ENCODE measurements around the gene ITGA11. TPM values are rescaled to one million over a fixed set of nuclear protein-coding genes. Genes with fewer than 3 reads are reported as not detected.
"Not testable (repeated sequence)": the region's sequence is repeated elsewhere in the genome, so short reads cannot be mapped to it uniquely, and the experiment has no call there.

ITGA11 gene
- total and polyA plus RNA-seq, 2 donors (not counting 1 experiment from before 2014, with no cell fraction given) = 21.5 to 29.6 TPM

DNA sequence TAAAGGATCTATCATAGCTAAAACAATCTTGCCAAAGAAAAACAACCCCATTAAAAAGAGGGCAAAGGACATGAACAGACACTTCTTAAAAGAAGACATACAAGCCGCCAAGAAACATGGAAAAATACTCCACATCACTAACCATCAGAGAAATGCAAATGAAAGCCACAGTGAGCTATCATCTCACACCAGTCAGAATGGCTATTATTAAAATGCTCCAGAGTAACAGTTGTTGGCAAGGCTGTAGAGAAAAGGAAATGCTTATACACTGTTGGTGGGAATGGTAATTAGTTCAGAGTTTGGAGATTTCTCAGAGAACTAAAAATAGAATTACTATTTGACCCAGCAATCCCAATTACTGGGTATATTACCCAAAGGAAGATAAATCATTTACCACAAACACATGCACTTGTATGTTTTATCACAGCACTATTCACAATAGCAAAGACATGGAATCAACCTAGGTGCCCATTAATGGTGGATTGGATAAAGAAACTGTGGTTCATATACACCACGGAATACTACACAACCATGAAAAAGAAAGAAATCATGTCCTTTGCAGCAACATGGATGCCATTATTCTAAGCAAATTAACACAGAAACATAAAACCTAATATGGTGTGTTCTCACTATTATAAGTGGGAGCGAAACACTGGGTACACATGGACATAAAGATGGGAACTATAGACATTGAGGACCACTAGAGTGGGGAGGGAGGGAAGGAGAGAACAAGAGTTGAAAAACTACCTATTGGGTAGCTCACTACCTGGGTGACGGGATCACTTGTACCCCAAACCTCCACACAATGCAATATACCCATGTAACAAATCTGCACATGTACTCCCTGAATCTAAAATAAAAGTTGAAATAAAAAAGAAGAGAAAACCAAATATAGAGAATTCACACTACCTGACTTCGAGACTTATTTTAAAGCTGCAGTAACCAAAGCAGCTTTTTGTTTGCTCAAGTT, 32.6 kb downstream of the ITGA11 start:
- Histone ChIP-seq H4K20me1 (ENCODE audit: control insufficient read depth, extremely low read depth, insufficient read depth, low read length) (no peaks in the 10 kb centered on the region), H3K4me1 (ENCODE audit: control insufficient read depth, extremely low read depth, insufficient read depth, low read length) (no peaks in the 10 kb centered on the region), H3K36me3 (ENCODE audit: control insufficient read depth, insufficient read depth, low read length) (no peaks in the 10 kb centered on the region), H2AFZ (ENCODE audit: low read length) (no peak overlapping the region), H3K9me3 (ENCODE audit: control insufficient read depth, insufficient read depth, low read depth, low read length) (no peaks in the 10 kb centered on the region), H3K9ac (ENCODE audit: insufficient read depth, low read length) (no peak overlapping the region), H3K79me2 (ENCODE audit: control insufficient read depth, insufficient read depth, low read length) (no peaks in the 10 kb centered on the region), H3K4me3 (replicated peaks in 1 of 4; ENCODE audit: control extremely low read depth in 1 of 4, insufficient read depth in 1 of 4, low read depth in 3 of 4, low read length in 4 of 4) (no peak overlapping the region), H3K27ac (ENCODE audit: insufficient read depth, low read length) (no peak overlapping the region), H3K4me2 (ENCODE audit: extremely low read depth, insufficient read depth, low read length) (no peak overlapping the region), H3K27me3 (ENCODE audit: control insufficient read depth, insufficient read depth, low read length) (no peaks in the 10 kb centered on the region)
- DNase-seq (ENCODE audit: low read depth in 2 of 2) = peak in 1 of 2 donors; percentile 49
- TF ChIP-seq CTCF (conservative IDR thresholded peaks at IDR 0.05 in 1 of 2, IDR thresholded peaks at IDR 0.05 in 1 of 2; ENCODE audit: low read depth in 1 of 2, low read length in 2 of 2) (no peak), EZH2 (IDR thresholded peaks at IDR 0.05; ENCODE audit: low read length, missing control alignments) (no peak)

DNA sequence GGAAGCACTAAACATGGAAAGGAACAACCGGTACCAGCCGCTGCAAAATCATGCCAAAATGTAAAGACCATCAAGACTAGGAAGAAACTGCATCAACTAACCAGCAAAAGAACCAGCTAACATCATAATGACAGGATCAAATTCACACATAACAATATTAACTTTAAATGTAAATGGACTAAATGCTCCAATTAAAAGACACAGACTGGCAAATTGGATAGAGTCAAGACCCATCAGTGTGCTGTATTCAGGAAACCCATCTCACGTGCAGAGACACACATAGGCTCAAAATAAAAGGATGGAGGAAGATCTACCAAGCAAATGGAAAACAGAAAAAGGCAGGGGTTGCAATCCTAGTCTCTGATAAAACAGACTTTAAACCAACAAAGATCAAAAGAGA, 34.0 kb downstream of the ITGA11 start:
- not testable (repeated sequence) for H3K4me2 ChIP-seq (ENCODE audit: extremely low read depth, insufficient read depth, low read length); H3K4me1 ChIP-seq (ENCODE audit: control insufficient read depth, extremely low read depth, insufficient read depth, low read length); H3K4me3 ChIP-seq (replicated peaks in 1 of 4; ENCODE audit: control extremely low read depth in 1 of 4, insufficient read depth in 1 of 4, low read depth in 3 of 4, low read length in 4 of 4); H2AFZ ChIP-seq (ENCODE audit: low read length); H3K9ac ChIP-seq (ENCODE audit: insufficient read depth, low read length); H4K20me1 ChIP-seq (ENCODE audit: control insufficient read depth, extremely low read depth, insufficient read depth, low read length); H3K79me2 ChIP-seq (ENCODE audit: control insufficient read depth, insufficient read depth, low read length); H3K9me3 ChIP-seq (ENCODE audit: control insufficient read depth, insufficient read depth, low read depth, low read length); H3K27ac ChIP-seq (ENCODE audit: insufficient read depth, low read length); H3K27me3 ChIP-seq (ENCODE audit: control insufficient read depth, insufficient read depth, low read length); H3K36me3 ChIP-seq (ENCODE audit: control insufficient read depth, insufficient read depth, low read length); DNase-seq (ENCODE audit: low read depth in 2 of 2)

DNA sequence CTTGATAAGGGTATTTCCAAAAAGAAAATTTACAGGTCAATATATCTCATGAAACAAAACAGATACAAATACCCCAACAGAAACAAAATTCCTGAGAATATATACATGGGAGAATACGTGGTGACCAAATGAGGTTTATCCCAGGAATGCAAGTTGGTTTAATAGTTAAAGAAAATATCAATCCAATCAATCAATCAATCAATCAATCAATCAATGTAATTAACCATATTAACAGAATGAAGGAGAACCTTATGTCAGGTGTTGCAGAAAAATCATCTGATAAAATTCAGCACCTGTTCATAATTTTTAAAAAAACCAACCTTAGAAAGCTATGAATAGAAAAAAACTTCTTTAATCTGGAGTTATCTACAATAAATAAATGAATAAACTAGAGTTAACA, 35.9 kb downstream of the ITGA11 start:
- DNase-seq (ENCODE audit: low read depth in 2 of 2) = no peak
- H3K79me2 ChIP-seq (ENCODE audit: control insufficient read depth, insufficient read depth, low read length) = no peaks in the 10 kb centered on the region
- H3K9me3 ChIP-seq (ENCODE audit: control insufficient read depth, insufficient read depth, low read depth, low read length) = no peaks in the 10 kb centered on the region
- no peak overlapping the region for H3K4me2 ChIP-seq (ENCODE audit: extremely low read depth, insufficient read depth, low read length)
- no peaks in the 10 kb centered on the region for H4K20me1 ChIP-seq (ENCODE audit: control insufficient read depth, extremely low read depth, insufficient read depth, low read length)
- no peak overlapping the region for H3K9ac ChIP-seq (ENCODE audit: insufficient read depth, low read length)
- no peak overlapping the region for H3K4me3 ChIP-seq (replicated peaks in 1 of 4; ENCODE audit: control extremely low read depth in 1 of 4, insufficient read depth in 1 of 4, low read depth in 3 of 4, low read length in 4 of 4)
- H3K27ac ChIP-seq (ENCODE audit: insufficient read depth, low read length) = no peak overlapping the region
- no peak overlapping the region for H2AFZ ChIP-seq (ENCODE audit: low read length)
- H3K27me3 ChIP-seq (ENCODE audit: control insufficient read depth, insufficient read depth, low read length) = no peaks in the 10 kb centered on the region
- TF ChIP-seq CTCF (conservative IDR thresholded peaks at IDR 0.05 in 1 of 2, IDR thresholded peaks at IDR 0.05 in 1 of 2; ENCODE audit: low read depth in 1 of 2, low read length in 2 of 2) = no peak
- TF ChIP-seq EZH2 (IDR thresholded peaks at IDR 0.05; ENCODE audit: low read length, missing control alignments) = no peak
- no peaks in the 10 kb centered on the region for H3K4me1 ChIP-seq (ENCODE audit: control insufficient read depth, extremely low read depth, insufficient read depth, low read length)
- no peaks in the 10 kb centered on the region for H3K36me3 ChIP-seq (ENCODE audit: control insufficient read depth, insufficient read depth, low read length)

Data from fibroblast of lung (primary cell).